ENCODE data around the gene PDZD4. TPM values are rescaled to one million over a fixed set of nuclear protein-coding genes. Genes with fewer than 3 reads are reported as not detected.

Gene PDZD4
- total and polyA plus RNA-seq, 10 of the 15 experiments (the other 5 are each of a cell fraction or from before 2014, with no cell fraction given), result 0.01 to 0.15 (median 0.04) TPM; not detected in 6

GRCh38 chrX:153844509-153845082, 14.3 kb upstream of the PDZD4 start:
- Histone ChIP-seq H3K27me3 (replicated peaks in 1 of 2; ENCODE audit: control insufficient read depth in 2 of 2, insufficient read depth in 2 of 2, low read length in 1 of 2) (no peaks in the 10 kb centered on the region; a peak in 1 of 4 replicates), H3K36me3 (ENCODE audit: control insufficient read depth in 2 of 2, insufficient read depth in 2 of 2, low read length in 1 of 2) (no peaks in the 10 kb centered on the region), H3K9ac (ENCODE audit: control insufficient read depth, insufficient read depth, low read length) (no peak overlapping the region), H3K4me2 (ENCODE audit: control insufficient read depth, insufficient read depth) (no peak overlapping the region), H4K20me1 (ENCODE audit: control insufficient read depth, insufficient read depth) (no peaks in the 10 kb centered on the region), H3K4me1 (ENCODE audit: control insufficient read depth, insufficient read depth, low read length) (no peaks in the 10 kb centered on the region), H3K4me3 (no peak overlapping the region), H3K27ac (ENCODE audit: control insufficient read depth, insufficient read depth) (no peak overlapping the region), H2AFZ (ENCODE audit: control insufficient read depth, low read depth, low read length) (no peak overlapping the region), H3K9me3 (replicated peaks; ENCODE audit: control insufficient read depth, insufficient read depth, low read length) (no peaks in the 10 kb centered on the region; the same call in 2 of the 3 replicates), H3K79me2 (ENCODE audit: control insufficient read depth, insufficient read depth, low read length) (no peaks in the 10 kb centered on the region)
- in situ Hi-C loops (cut with MboI) (no loop called here), intact Hi-C loops (cut with micrococcal nuclease; ENCODE audit: unreplicated experiment) (no loop called here)
- SMC1A ChIA-PET (ENCODE audit: uncharacterized antibody, unreplicated experiment), result no interaction called here
- no TSS peak for BruUV-seq (replicated peaks)
- CTCF ChIA-PET, result no interaction called here
- FAIRE-seq (no peak), DNase-seq (ENCODE audit: low read depth, low spot score) (no peak), ATAC-seq (no peak)
- POLR2A ChIA-PET, result no interaction called here
- RAD21 ChIA-PET (ENCODE audit: unreplicated experiment), result no interaction called here
- WGBS (ENCODE audit: insufficient coverage, insufficient replicate concordance, low lambda C conversion rate, missing lambda C conversion rate), result 1% methylated on average over 6 of the region's 6 CpGs
- no peak for TF ChIP-seq MTA2 (IDR thresholded peaks at IDR 0.05; ENCODE audit: low read depth)
- no peak for TF ChIP-seq ZNF384 (IDR thresholded peaks at IDR 0.05; ENCODE audit: borderline replicate concordance, low read depth, low read length)
- no peak for TF ChIP-seq ZZZ3 (IDR thresholded peaks at IDR 0.05; ENCODE audit: control insufficient read depth, insufficient read length, low read depth)
- no peak for TF ChIP-seq STAT3 (IDR thresholded peaks at IDR 0.05; ENCODE audit: low read depth, low read length)
- TF ChIP-seq MYC (IDR thresholded peaks at IDR 0.05; ENCODE audit: insufficient read depth, insufficient read length, insufficient replicate concordance, low read length, severe bottlenecking), result no peak
- no peak for TF ChIP-seq DPF2 (IDR thresholded peaks at IDR 0.05)
- no peak for TF ChIP-seq NKRF (conservative IDR thresholded peaks at IDR 0.05)
- no peak for TF ChIP-seq TCF7 (IDR thresholded peaks at IDR 0.05; ENCODE audit: borderline replicate concordance)
- TF ChIP-seq, protein P1, sequence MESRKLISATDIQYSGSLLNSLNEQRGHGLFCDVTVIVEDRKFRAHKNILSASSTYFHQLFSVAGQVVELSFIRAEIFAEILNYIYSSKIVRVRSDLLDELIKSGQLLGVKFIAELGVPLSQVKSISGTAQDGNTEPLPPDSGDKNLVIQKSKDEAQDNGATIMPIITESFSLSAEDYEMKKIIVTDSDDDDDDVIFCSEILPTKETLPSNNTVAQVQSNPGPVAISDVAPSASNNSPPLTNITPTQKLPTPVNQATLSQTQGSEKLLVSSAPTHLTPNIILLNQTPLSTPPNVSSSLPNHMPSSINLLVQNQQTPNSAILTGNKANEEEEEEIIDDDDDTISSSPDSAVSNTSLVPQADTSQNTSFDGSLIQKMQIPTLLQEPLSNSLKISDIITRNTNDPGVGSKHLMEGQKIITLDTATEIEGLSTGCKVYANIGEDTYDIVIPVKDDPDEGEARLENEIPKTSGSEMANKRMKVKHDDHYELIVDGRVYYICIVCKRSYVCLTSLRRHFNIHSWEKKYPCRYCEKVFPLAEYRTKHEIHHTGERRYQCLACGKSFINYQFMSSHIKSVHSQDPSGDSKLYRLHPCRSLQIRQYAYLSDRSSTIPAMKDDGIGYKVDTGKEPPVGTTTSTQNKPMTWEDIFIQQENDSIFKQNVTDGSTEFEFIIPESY (IDR thresholded peaks at IDR 0.05), result no peak
- TF ChIP-seq IRF4 (IDR thresholded peaks at IDR 0.05; ENCODE audit: low read depth, low read length), result no peak
- TF ChIP-seq ELK1 (IDR thresholded peaks at IDR 0.05; ENCODE audit: low read depth, low read length), result no peak
- no peak for TF ChIP-seq ZNF592 (IDR thresholded peaks at IDR 0.05)
- TF ChIP-seq SREBF1 (IDR thresholded peaks at IDR 0.05; ENCODE audit: low read length), result no peak
- no peak for TF ChIP-seq BACH1 (IDR thresholded peaks at IDR 0.05; ENCODE audit: borderline replicate concordance)

Data from GM12878 (cell line).